ENCODE measurements around the gene INPP5D. TPM values are rescaled to one million over a fixed set of nuclear protein-coding genes. Genes with fewer than 3 reads are reported as not detected.

INPP5D gene
- total RNA-seq, 1 experiment from 2014 or later: 12.7 TPM

GRCh38 chr2:233152541-233152940, 92.4 kb downstream of the INPP5D start:
- no peak for TF ChIP-seq CTCF (conservative IDR thresholded peaks at IDR 0.05)
- Histone ChIP-seq H2BK5ac (ENCODE audit: insufficient read length, low read length) (no peak overlapping the region), H4K20me1 (ENCODE audit: control insufficient read depth, insufficient read depth, insufficient read length) (no peaks in the 10 kb centered on the region), H2AFZ (ENCODE audit: low read length) (no peak overlapping the region), H4K5ac (ENCODE audit: insufficient read length, low read depth, low read length) (no peak overlapping the region), H2AK5ac (ENCODE audit: insufficient read length, low read length) (no peak overlapping the region), H3K79me1 (ENCODE audit: insufficient read depth, low read depth, low read length, poor library complexity, severe bottlenecking) (no peaks in the 10 kb centered on the region), H3K56ac (ENCODE audit: insufficient read length, low read depth, low read length) (no peak overlapping the region), H3K14ac (ENCODE audit: insufficient read depth, low read length) (no peak overlapping the region), H2BK20ac (ENCODE audit: low read depth, low read length, poor library complexity, severe bottlenecking) (no peak overlapping the region), H2BK15ac (ENCODE audit: low read depth, low read length) (no peak overlapping the region), H4K8ac (replicated peaks; ENCODE audit: insufficient read length, low read depth, low read length) (no peak overlapping the region), H3K79me2 (ENCODE audit: insufficient read depth, low read length) (no peaks in the 10 kb centered on the region), H3K18ac (ENCODE audit: insufficient read length, low read depth, low read length) (no peak overlapping the region), H3K4me1 (ENCODE audit: insufficient read depth, low read length) (no peaks in the 10 kb centered on the region), H3K4me2 (ENCODE audit: insufficient read depth, insufficient read length, low read length) (no peak overlapping the region), H2BK120ac (ENCODE audit: low read depth, low read length, poor library complexity, severe bottlenecking) (no peak overlapping the region), H4K91ac (ENCODE audit: insufficient read length, low read depth, low read length) (no peak overlapping the region), H2BK12ac (ENCODE audit: insufficient read length, low read depth, low read length) (no peak overlapping the region), H3K9ac (ENCODE audit: extremely low read depth, insufficient read length, low read length) (no peak overlapping the region), H3T11ph (ENCODE audit: low read length) (no peak overlapping the region), H3K27ac (ENCODE audit: insufficient read length, low read depth, low read length) (no peak overlapping the region), H3K23me2 (ENCODE audit: insufficient read length, low read depth, low read length, poor library complexity, severe bottlenecking) (no peaks in the 10 kb centered on the region), H3K4ac (ENCODE audit: low read depth, low read length) (no peak overlapping the region), H3K9me3 (ENCODE audit: control insufficient read depth, low read depth, low read length) (no peaks in the 10 kb centered on the region), H3K27me3 (ENCODE audit: insufficient read depth, low read length) (no peaks in the 10 kb centered on the region), H3K23ac (ENCODE audit: insufficient read length, low read depth, low read length) (no peak overlapping the region)
- Mint-ChIP-seq H3K4me1 (peaks cover 6 to 12% of the 10 kb centered on the region in 2 experiments), H3K27me3 (ENCODE audit: low read depth) (no peaks in the 10 kb centered on the region), H3K27ac (peak overlapping the region in 2 of 3 experiments; percentile 37 to 80; a peak in 5 of 7 replicates), H3K36me3 (ENCODE audit: insufficient read depth in 1 of 3, low read depth in 3 of 3) (peaks cover 0 to 45% (median 8%) of the 10 kb centered on the region in 3 experiments; a peak in 4 of 7 replicates), H3K4me3 (no peak overlapping the region), H3K9me3 (no peaks in the 10 kb centered on the region)
- DNase-seq: no peak
- WGBS (ENCODE audit: extremely low coverage, insufficient read length, low lambda C conversion rate): no CpG with 5 or more reads among the region's 5 CpGs
